HEK293 (cell line): ENCODE results near the gene MRTFB.

Experiments used
- CTCF ChIP-seq: fragments of 450-650 bp; formaldehyde crosslinking; IDR thresholded peaks from 2 replicates; pipeline ENCODE4 v1.5.1; 2016; ENCODE audit warnings: missing biosample characterization, missing genetic modification characterization
- GLIS1 ChIP-seq: fragments of 450-650 bp; formaldehyde crosslinking; IDR thresholded peaks from 2 replicates; pipeline ENCODE4 v1.5.1; 2016; ENCODE audit warnings: missing biosample characterization, missing genetic modification characterization
- HOXA7 ChIP-seq: sonication (generic); formaldehyde crosslinking; IDR thresholded peaks from 2 replicates; pipeline ENCODE4 v1.8.1; 2022; ENCODE audit warnings: missing genetic modification reagents, borderline replicate concordance
- MYNN ChIP-seq: fragments of 450-650 bp; formaldehyde crosslinking; IDR thresholded peaks from 2 replicates; pipeline ENCODE4 v1.5.1; 2016; ENCODE audit warnings: missing biosample characterization, missing genetic modification characterization, borderline replicate concordance
- YY1 ChIP-seq: fragments of 450-650 bp; formaldehyde crosslinking; IDR thresholded peaks from 2 replicates; pipeline ENCODE4 v1.5.1; 2018; ENCODE audit warnings: missing biosample characterization, missing genetic modification characterization
- ZBTB7A ChIP-seq: fragments of 450-650 bp; formaldehyde crosslinking; IDR thresholded peaks from 2 replicates; pipeline ENCODE4 v1.5.1; 2016; ENCODE audit warnings: low read depth, missing biosample characterization, missing genetic modification characterization
- ZNF324 ChIP-seq: fragments of 450-650 bp; formaldehyde crosslinking; IDR thresholded peaks from 2 replicates; pipeline ENCODE4 v1.5.1; 2016; ENCODE audit warnings: missing biosample characterization, missing genetic modification characterization
- ZNF354C ChIP-seq: fragments of 450-650 bp; formaldehyde crosslinking; IDR thresholded peaks from 2 replicates; pipeline ENCODE4 v1.5.1; 2016; ENCODE audit warnings: missing biosample characterization, missing genetic modification characterization, low read depth, borderline replicate concordance
- ZNF544 ChIP-seq: fragments of 450-650 bp; formaldehyde crosslinking; IDR thresholded peaks from 2 replicates; pipeline ENCODE4 v1.5.0; 2017; ENCODE audit warnings: missing biosample characterization, missing genetic modification characterization
- TF ChIP-seq, protein P1 (sequence below): fragments of 450-650 bp; formaldehyde crosslinking; IDR thresholded peaks from 2 replicates; pipeline ENCODE4 v1.5.1; 2016; ENCODE audit warnings: missing biosample characterization, missing genetic modification characterization

- no peak for TF ChIP-seq CTCF (tag by site-specific recombination)
- no peak for TF ChIP-seq ZNF354C
- no peak for TF ChIP-seq ZBTB7A (tag by site-specific recombination)
- TF ChIP-seq, protein P1, sequence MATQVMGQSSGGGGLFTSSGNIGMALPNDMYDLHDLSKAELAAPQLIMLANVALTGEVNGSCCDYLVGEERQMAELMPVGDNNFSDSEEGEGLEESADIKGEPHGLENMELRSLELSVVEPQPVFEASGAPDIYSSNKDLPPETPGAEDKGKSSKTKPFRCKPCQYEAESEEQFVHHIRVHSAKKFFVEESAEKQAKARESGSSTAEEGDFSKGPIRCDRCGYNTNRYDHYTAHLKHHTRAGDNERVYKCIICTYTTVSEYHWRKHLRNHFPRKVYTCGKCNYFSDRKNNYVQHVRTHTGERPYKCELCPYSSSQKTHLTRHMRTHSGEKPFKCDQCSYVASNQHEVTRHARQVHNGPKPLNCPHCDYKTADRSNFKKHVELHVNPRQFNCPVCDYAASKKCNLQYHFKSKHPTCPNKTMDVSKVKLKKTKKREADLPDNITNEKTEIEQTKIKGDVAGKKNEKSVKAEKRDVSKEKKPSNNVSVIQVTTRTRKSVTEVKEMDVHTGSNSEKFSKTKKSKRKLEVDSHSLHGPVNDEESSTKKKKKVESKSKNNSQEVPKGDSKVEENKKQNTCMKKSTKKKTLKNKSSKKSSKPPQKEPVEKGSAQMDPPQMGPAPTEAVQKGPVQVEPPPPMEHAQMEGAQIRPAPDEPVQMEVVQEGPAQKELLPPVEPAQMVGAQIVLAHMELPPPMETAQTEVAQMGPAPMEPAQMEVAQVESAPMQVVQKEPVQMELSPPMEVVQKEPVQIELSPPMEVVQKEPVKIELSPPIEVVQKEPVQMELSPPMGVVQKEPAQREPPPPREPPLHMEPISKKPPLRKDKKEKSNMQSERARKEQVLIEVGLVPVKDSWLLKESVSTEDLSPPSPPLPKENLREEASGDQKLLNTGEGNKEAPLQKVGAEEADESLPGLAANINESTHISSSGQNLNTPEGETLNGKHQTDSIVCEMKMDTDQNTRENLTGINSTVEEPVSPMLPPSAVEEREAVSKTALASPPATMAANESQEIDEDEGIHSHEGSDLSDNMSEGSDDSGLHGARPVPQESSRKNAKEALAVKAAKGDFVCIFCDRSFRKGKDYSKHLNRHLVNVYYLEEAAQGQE, result no peak
- no peak for TF ChIP-seq HOXA7 (CRISPR knock-in tag)
- TF ChIP-seq ZNF324, result no peak
- no peak for TF ChIP-seq YY1 (tag by site-specific recombination)
- TF ChIP-seq ZNF544 (tag by site-specific recombination), result no peak
- no peak for TF ChIP-seq MYNN
- TF ChIP-seq GLIS1 (tag by site-specific recombination), result no peak
Observed at GRCh38 chr16:14106457-14106856, 35.3 kb downstream of the MRTFB start.
